ENCODE results near the gene ARL10.

The ARL10 gene

GRCh38 chr5:176365351-176366231 is at the start of gene ARL10:
Gene ARL10 (plus strand): TSS chr5:176365487. CDS start chr5:176365564, 77 bp downstream.
- peak within 1 kb of the TSS; percentile 86 for H3K4me3 ChIP-seq (ENCODE audit: low read depth, low read length)
- no peak for TF ChIP-seq CTCF (IDR thresholded peaks at IDR 0.05; ENCODE audit: borderline replicate concordance, insufficient read depth, low read depth, low read length)

- no peak overlapping the region for H3K4me3 ChIP-seq (ENCODE audit: low read depth, low read length)
- no peak for TF ChIP-seq CTCF (IDR thresholded peaks at IDR 0.05; ENCODE audit: borderline replicate concordance, insufficient read depth, low read depth, low read length)
These were observed 47.5 kb upstream of the ARL10 start for GRCh38 chr5:176317534-176318374.

- no peak for TF ChIP-seq CTCF (IDR thresholded peaks at IDR 0.05; ENCODE audit: borderline replicate concordance, insufficient read depth, low read depth, low read length)
- H3K4me3 ChIP-seq (ENCODE audit: low read depth, low read length), result no peak overlapping the region
These were observed 45.3 kb upstream of the ARL10 start for GRCh38 chr5:176319827-176320554.

- no peak for TF ChIP-seq CTCF (IDR thresholded peaks at IDR 0.05; ENCODE audit: borderline replicate concordance, insufficient read depth, low read depth, low read length)
- no peak overlapping the region for H3K4me3 ChIP-seq (ENCODE audit: low read depth, low read length)
These were observed 44.7 kb upstream of the ARL10 start for GRCh38 chr5:176320577-176320976.

- TF ChIP-seq CTCF (IDR thresholded peaks at IDR 0.05; ENCODE audit: borderline replicate concordance, insufficient read depth, low read depth, low read length), result no peak
- no peak overlapping the region for H3K4me3 ChIP-seq (ENCODE audit: low read depth, low read length)
These were observed 31.1 kb upstream of the ARL10 start for GRCh38 chr5:176334031-176334770.

GRCh38 chr5:176337913-176338312 is 27.4 kb upstream of the ARL10 start:
- no peak for TF ChIP-seq CTCF (IDR thresholded peaks at IDR 0.05; ENCODE audit: borderline replicate concordance, insufficient read depth, low read depth, low read length)
- no peak overlapping the region for H3K4me3 ChIP-seq (ENCODE audit: low read depth, low read length)

Measured in GM12875 (cell line).